HG03575 (cell line): ENCODE data around the gene ARHGEF1.

Experiments
- ATAC-seq: cut with Tn5 transposase; IDR thresholded peaks from one replicate; pipeline ENCODE4 v1.9.1; 2021; ENCODE audit not compliant: unreplicated experiment, insufficient number of reproducible peaks, low FRiP score; ENCODE audit errors: extremely low read depth

ARHGEF1 gene

GRCh38 chr19:41879670-41880328, 3.2 kb upstream of the ARHGEF1 start:
- ATAC-seq = no peak

DNA sequence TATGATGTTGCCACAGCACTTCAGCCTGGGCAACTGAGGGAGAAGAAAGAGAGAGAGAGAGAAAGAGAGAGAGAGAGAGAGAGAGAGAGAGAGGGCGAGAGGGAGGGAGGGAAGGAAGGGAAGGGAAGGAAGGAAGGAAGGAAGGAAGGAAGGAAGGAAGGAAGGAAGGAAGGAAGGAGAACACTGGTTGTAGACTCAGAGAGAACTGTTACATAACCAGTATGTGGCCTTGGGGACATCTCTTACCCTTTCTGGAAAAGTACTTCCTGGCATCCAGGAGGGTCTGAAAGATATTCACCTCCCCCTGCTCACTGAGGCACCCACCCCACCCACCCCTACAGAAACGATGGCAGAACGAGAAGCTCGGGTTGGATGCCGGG, 2.7 kb upstream of the ARHGEF1 start:
- no peak for ATAC-seq

GRCh38 chr19:41883463-41883820, 458 bp downstream of the ARHGEF1 start:
- no peak for ATAC-seq

DNA sequence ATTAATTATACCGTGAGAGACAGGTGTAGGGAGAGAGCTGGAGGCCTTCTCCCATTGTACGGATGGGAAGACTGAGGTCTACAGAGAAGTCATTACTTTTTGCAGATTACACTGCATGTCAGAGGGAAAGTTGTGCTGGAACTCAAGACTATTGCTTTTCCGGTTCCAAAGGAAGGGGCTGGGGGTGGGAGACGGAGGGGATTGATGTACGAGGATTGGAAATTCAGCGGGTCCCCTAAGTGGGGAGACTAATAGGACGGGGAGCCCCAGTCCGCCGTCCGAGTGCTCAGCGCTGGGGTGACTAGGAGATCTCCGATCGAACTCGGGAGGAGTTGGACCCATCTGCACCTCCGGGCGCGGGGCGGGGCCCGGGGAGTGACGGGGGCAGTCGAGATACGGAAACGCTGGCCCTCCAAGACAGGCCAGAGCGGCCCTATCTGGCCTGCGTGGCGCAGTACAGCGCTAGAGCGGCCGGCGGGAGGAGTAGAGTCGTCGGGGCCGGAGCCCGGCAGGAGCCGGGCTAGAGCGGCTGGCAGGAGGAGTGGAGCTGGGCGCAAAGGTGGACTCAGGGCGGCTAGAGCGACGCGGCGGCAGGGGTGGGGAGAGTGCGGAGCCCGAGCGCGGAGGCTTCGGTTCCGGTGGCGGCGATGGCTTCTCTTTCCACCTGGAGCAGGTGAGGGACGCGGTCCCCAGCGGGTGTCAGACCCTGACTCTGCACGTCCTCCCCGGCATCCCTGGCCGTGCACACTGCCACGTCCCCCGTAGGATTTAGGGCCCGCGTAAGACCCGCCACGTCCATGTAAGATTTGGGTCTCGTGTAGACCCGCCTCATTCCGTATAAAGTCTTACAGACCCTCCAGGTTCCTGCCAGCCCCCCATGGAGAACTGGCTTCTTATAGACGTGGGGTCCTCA, 1.1 kb downstream of the ARHGEF1 start:
- ATAC-seq = no peak

DNA sequence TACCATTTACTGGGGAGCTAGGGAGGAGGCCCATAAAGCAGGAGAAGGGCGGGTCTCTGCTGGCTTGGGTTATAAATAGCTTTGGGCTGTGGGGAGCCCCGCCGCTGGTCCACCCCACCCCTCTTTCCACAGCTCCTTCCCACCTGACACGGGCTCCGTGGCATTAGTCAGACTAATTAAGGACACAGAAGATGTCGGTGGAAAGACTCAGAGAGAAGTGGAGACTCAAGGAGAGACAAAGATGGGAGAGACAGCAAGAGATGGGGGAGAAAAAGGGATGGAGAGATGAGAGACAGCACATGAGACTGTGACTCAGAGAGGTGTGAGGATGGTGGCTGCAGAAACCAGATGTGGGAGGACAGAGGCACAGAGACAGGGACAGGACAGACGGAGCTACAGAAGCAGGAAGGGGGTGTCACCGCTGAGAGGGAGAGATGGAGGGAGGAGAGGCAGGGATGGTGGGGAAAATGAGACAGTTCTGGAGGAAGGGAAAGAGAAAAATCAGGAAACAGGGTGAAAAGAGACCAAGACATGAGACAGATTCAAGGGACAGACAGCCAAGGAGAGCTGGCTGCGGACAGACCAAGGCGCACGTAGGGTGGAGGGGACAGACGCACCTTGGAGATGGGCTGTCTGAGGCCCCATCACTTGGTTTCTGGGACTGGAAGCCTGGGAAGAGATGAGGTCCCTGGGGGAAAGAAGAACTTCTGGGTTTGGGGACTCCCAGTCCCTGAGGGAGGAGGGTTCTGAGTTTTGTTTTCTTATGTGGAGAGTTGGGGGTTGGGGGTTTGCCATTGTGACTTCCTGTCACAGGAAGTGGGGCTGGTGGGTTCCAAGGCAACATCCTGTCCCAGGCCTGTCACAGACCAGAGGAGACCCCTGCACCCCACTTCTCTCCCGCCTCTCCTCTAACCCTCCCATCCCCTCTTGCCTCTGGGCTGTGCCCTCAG, 4.1 kb downstream of the ARHGEF1 start:
- no peak for ATAC-seq

- no peak for ATAC-seq
Measured at GRCh38 chr19:41887711-41888382, 4.9 kb downstream of the ARHGEF1 start.

DNA sequence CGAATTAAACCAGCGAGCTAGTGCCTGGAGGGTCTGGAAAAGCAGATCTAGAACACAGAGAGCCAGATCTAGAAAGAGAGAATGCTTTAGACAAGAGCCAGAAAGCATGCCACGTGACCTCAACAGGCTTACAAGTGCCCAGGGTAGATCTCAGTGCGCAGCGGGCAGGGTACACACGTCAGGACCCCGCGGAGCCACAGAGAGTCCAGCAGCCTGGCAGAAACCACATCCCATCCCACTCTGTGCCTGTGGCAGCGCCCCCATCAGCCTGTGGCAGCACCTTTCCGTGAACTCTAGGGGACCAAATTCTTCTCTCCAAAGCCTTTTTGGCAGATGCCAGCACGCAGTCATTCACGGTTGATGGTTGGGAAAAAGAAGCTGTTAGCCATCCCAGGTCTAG, 5.9 kb downstream of the ARHGEF1 start:
- ATAC-seq = no peak

- ATAC-seq = no peak
Measured at GRCh38 chr19:41889896-41890295, 6.9 kb downstream of the ARHGEF1 start.

GRCh38 chr19:41890936-41891335, 8.0 kb downstream of the ARHGEF1 start:
- ATAC-seq = no peak

DNA sequence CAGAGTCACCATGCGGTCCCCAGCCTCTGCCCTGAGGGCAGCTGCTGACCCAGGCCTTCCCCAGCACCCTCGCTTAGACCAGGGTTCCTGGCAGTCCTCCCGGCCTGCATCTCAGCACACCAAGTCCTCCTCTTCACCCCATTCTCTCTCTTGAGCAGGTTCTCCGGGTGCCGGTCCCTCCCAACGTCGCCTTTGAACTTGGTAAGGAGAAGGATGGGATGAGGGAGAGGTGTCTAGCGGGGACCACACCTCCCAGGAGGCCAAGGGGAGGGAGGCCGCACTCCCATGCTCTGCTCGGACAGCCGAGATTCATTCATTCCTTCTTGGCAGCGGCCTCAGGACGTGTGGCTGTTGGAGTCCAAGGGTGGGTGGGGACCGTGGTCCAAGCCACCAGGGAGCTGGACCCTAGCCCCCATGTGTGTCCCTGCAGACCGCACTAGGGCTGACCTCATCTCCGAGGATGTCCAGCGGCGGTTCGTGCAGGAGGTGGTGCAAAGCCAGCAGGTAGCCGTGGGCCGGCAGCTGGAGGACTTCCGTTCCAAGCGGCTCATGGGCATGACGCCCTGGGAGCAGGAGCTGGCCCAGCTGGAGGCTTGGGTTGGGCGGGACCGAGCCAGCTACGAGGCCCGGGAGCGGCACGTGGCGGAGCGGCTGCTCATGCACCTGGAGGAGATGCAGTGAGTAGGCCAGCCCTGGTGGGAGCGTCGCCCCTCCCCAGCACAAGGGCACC, 9.4 kb downstream of the ARHGEF1 start:
- ATAC-seq = no peak

GRCh38 chr19:41893899-41894298, 10.9 kb downstream of the ARHGEF1 start:
- ATAC-seq = no peak

GRCh38 chr19:41894350-41894749, 11.4 kb downstream of the ARHGEF1 start:
- ATAC-seq = no peak

DNA sequence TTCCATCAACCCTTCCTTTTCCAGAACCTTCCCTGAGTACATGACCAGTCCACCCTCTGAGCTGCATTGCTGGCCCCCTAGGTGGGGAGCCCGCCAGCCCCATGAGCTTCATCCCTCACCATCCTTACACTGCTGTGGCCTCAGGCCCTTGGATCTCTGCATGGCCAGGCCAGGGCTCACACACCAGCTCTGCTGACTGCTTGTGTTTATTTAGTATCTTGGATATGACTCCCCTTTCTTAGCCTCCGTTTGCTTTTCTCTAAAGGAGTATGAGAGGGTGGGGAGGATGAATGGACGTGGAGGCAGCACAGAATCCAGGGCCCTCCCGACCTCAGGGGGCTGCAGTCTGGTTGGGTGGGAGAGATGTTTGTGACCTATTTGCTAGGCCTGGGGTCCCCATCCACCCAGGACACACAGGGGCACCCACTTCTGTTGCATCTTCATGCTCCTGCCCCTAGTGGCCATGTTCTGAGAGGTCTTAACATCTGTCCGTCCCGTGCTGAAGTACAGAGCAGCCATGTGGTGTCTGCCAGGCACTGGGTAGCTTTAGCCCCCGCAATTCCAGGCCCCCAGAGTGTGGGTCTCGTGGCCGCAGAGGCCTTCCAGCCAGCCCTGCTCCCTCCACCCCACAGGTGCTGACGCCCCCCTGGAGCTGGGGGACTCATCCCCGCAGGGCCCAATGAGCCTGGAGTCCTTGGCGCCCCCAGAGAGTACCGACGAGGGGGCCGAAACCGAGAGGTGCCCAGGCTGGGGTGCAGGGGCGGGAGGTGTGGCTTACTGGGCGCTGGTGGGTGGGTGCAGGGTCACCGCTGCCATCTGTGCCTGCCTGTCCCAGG, 13.0 kb downstream of the ARHGEF1 start:
- no peak for ATAC-seq

DNA sequence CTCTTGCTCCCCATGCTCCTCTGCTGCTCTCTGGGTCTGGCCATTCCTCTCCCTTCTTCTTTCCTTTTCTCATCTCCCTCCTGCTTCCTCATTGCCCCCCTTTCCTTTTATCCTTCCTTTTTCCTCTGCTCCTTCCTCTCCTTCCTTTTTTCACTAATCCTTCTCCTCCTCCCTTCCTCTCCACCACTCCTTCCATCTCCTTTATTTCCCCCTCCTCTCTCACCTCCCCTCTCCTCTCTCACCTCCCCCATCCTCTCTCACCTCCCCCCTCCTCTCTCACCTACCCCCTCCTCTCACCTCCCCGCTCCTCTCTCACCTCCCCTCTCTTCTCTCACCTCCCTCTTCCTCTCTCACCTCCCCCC, 13.6 kb downstream of the ARHGEF1 start:
- ATAC-seq = no peak

DNA sequence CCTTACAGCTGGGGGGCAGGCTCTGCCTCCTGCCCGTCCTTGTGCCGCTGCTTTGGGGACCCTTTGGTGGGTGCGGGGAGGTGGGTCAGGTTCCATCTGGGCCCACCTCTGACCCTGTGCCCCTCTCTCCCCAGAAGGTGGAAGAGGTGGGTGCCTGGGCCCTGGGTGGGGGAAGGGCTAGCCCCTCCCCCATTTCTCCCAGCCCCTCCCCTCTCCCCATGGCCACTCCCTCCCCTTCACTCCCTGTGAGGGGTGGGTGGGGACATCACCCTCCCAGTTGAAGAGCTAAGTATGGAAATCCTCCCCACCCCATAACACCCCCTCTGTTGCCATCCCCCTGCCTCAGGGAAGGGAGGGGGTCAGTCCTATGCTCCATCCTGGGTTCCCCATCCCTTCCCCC, 14.2 kb downstream of the ARHGEF1 start:
- no peak for ATAC-seq

DNA sequence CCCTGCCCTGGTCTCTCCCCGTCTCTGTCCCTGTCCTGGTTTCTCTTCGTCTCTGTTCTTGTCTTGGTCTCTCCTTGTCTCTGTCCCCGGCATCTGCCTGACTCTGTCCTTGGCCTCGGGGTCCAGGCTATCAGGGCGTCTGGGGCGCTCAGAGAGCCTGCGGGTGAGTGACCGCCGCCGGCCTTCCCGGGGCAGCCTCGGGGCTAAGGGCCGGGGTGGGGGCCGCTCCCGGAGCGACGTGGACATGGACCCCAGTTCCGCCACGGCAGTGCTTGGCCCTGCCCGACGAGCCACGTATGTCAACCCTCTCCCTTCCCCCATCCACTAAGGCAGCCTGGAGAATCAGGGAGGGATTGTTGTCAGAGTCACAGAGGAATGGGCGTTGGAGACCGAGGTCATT, 14.8 kb downstream of the ARHGEF1 start:
- no peak for ATAC-seq

- no peak for ATAC-seq
Measured at GRCh38 chr19:41898235-41898634, 15.3 kb downstream of the ARHGEF1 start.
